K562 (cell line): ENCODE measurements around the gene TNIK. TPM values are rescaled to one million over a fixed set of nuclear protein-coding genes. Genes with fewer than 3 reads are reported as not detected.
A peak's percentile ranks its signal among the peaks of the same experiment; 100 is the strongest.

Experiments used
- CBFB ChIP-seq: sonication (generic); formaldehyde crosslinking; IDR thresholded peaks from 2 replicates; pipeline ENCODE4 v1.4.0; 2020; ENCODE audit warnings: mild to moderate bottlenecking, missing genetic modification reagents
- CHD1 ChIP-seq: fragments of 200-600 bp; sonication (generic); IDR thresholded peaks from one replicate; pipeline ENCODE4 v1.6.1; 2012; ENCODE audit warnings: mild to moderate bottlenecking, moderate library complexity, low read length, inconsistent platforms
- ETV6 ChIP-seq, 3 experiments: fragments of 150-350 bp in 1 of 3; sonication (generic) in 1 of 3; formaldehyde crosslinking in 1 of 3; IDR thresholded peaks; 2 replicates each; pipeline versions ENCODE4 v1.6.1 to v1.8.0; 2014 to 2022; ENCODE audit warnings: borderline replicate concordance in 2 of 3, low read depth in 2 of 3, antibody characterized with exemption in 1 of 3, low read length in 1 of 3, mild to moderate bottlenecking in 1 of 3, missing genetic modification reagents in 1 of 3
- GTF2A2 ChIP-seq: IDR thresholded peaks from 2 replicates; pipeline ENCODE4 v1.6.1; 2016; ENCODE audit warnings: mild to moderate bottlenecking, missing genetic modification characterization, missing compliant biosample characterization
- HCFC1 ChIP-seq: IDR thresholded peaks from 2 replicates; pipeline ENCODE4 v1.6.1; 2012; ENCODE audit warnings: low read depth, low read length, improper control_type of control experiment
- HLTF ChIP-seq: fragments of 450-650 bp; IDR thresholded peaks from 2 replicates; pipeline ENCODE4 v1.6.1; 2016
- HNRNPL ChIP-seq: fragments of 200-400 bp; formaldehyde crosslinking; IDR thresholded peaks from 2 replicates; pipeline ENCODE4 v1.6.1; 2017; ENCODE audit warnings: low read depth, mild to moderate bottlenecking, low read length
- IFI16 ChIP-seq: fragments of 250-450 bp; sonication (Bioruptor Pico); IDR thresholded peaks from 2 replicates; pipeline ENCODE4 v2.1.2; 2022; ENCODE audit warnings: mild to moderate bottlenecking, inconsistent platforms
- MAFF ChIP-seq: IDR thresholded peaks from 2 replicates; pipeline ENCODE4 v1.6.1; 2012; ENCODE audit warnings: low read length, improper control_type of control experiment
- MYC ChIP-seq, 2 experiments: fragments of 250-450 bp in 1 of 2; sonication (Bioruptor Pico) in 1 of 2; IDR thresholded peaks; 2 replicates each; pipeline versions ENCODE4 v1.5.1 to v1.6.1; 2012 to 2021; ENCODE audit warnings: low read depth in 2 of 2, borderline replicate concordance in 1 of 2, improper control_type of control experiment in 1 of 2, low read length in 1 of 2, mild to moderate bottlenecking in 1 of 2, moderate library complexity in 1 of 2
- NCOR1 ChIP-seq: fragments of 450-650 bp; IDR thresholded peaks from 2 replicates; pipeline ENCODE4 v1.6.1; 2016; ENCODE audit warnings: mild to moderate bottlenecking, moderate library complexity
- PHB ChIP-seq: fragments of 250-450 bp; sonication (Bioruptor Pico); IDR thresholded peaks from 2 replicates; pipeline ENCODE4 v1.5.0; 2021
- PURB ChIP-seq: sonication (generic); formaldehyde crosslinking; IDR thresholded peaks from 2 replicates; pipeline ENCODE4 v1.9.0; 2021; ENCODE audit warnings: low read depth, mild to moderate bottlenecking, missing genetic modification reagents
- SIN3A ChIP-seq, 2 experiments: fragments of 150-350 bp in 1 of 2; IDR thresholded peaks; 2 replicates each; pipeline ENCODE4 v1.6.1; 2011 to 2016; ENCODE audit warnings: borderline replicate concordance in 2 of 2, low read depth in 2 of 2, low read length in 2 of 2, mild to moderate bottlenecking in 2 of 2, moderate library complexity in 2 of 2; ENCODE audit not compliant: control insufficient read depth in 1 of 2
- TAF9B ChIP-seq: fragments of 450-650 bp; IDR thresholded peaks from 2 replicates; pipeline ENCODE4 v1.6.1; 2018; ENCODE audit warnings: mild to moderate bottlenecking; ENCODE audit not compliant: partially characterized antibody
- ZNF436 ChIP-seq: fragments of 250-450, 450-650 bp; sonication (Bioruptor Pico); formaldehyde crosslinking; IDR thresholded peaks from 2 replicates; pipeline ENCODE4 v1.7.0; 2020; ENCODE audit warnings: mild to moderate bottlenecking
- ZNF696 ChIP-seq: fragments of 250-450 bp; sonication (Bioruptor Pico); conservative IDR thresholded peaks from 2 replicates; pipeline ENCODE4 v1.4.0; 2020; ENCODE audit warnings: mild to moderate bottlenecking, moderate library complexity
- ZNF778 ChIP-seq: fragments of 450-650 bp; formaldehyde crosslinking; IDR thresholded peaks from 2 replicates; pipeline ENCODE4 v1.4.0; 2020; ENCODE audit warnings: mild to moderate bottlenecking, moderate library complexity
- polyA plus RNA-seq, 8 experiments: library from polyadenylated mRNA; depleted of rRNA in 4 of 8; stranded (reverse) in 5 of 8; unstranded in 3 of 8; fragments of >200 nt; fragmentation: Nextera tagmentation in 2 of 8; fragmentation: Illumina TruSeq in 1 of 8; extraction: Ambion mirVana in 2 of 8; extraction: Trizol in 1 of 8; gene quantifications; 2 replicates each; pipeline versions ENCODE4 v1.2.1 to v1.2.3, GENCODE V29; 2011 to 2014; ENCODE audit warnings: inconsistent platforms in 1 of 8, missing spikeins in 1 of 8
- total RNA-seq, 7 experiments: library from RNA; depleted of rRNA in 6 of 7; stranded (reverse); fragments of >200 nt in 6 of 7; fragmentation: Illumina TruSeq in 2 of 7; extraction: Trizol in 2 of 7; gene quantifications; 2 replicates each; pipeline versions ENCODE4 v1.2.1 to v1.2.3, GENCODE V29; 2011 to 2021; ENCODE audit warnings: low replicate concordance in 1 of 7
- TF ChIP-seq, protein P1 (sequence below): fragments of 250-450 bp; sonication (Bioruptor Pico); IDR thresholded peaks from 2 replicates; pipeline ENCODE4 v1.5.0; 2021; ENCODE audit warnings: mild to moderate bottlenecking, borderline replicate concordance
- TF ChIP-seq, protein P2 (sequence below): sonication (generic); formaldehyde crosslinking; IDR thresholded peaks from 2 replicates; pipeline ENCODE4 v1.8.1; 2023; ENCODE audit warnings: mild to moderate bottlenecking, missing genetic modification reagents
- TF ChIP-seq, protein P3 (sequence below): sonication (generic); formaldehyde crosslinking; IDR thresholded peaks from 2 replicates; pipeline ENCODE4 v1.8.1; 2023; ENCODE audit warnings: mild to moderate bottlenecking, missing genetic modification reagents

TNIK gene
- total and polyA plus RNA-seq, 9 of the 15 experiments (the other 6 are each of a cell fraction or from before 2014, with no cell fraction given): 6.6 to 39.0 (median 24.7) TPM

DNA sequence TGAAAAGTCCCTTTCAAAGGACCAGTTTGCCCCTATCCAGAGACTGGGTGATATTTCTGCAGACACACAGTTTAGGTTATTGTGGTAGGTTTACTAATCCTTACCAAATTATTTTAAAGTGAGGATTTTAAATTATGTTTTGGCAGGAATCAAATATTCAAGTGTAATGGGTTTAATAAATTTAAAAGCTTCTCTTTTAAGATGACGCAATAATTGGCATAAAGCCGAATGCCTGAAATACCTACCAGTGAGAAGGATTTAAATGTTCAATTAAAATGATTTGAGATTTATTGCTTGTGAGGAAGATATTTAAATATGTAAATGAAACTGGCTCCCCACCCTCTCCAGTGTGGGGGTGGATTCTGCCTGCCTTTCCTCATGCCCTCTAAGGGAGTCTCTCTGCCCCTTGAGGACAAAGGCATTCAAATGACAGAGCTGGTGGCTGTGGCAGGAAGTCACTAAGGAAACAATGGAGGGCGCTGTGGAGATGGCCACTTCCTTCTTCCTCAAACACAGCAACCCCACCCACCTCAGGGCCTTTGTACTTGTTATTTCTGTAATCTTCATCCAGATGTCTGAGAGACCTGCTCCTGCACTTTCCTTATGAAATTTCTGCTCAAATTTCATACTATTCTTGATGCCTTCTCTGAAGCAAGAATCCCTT is 131.7 kb downstream of the TNIK start (continued):
- TF ChIP-seq, protein P1, sequence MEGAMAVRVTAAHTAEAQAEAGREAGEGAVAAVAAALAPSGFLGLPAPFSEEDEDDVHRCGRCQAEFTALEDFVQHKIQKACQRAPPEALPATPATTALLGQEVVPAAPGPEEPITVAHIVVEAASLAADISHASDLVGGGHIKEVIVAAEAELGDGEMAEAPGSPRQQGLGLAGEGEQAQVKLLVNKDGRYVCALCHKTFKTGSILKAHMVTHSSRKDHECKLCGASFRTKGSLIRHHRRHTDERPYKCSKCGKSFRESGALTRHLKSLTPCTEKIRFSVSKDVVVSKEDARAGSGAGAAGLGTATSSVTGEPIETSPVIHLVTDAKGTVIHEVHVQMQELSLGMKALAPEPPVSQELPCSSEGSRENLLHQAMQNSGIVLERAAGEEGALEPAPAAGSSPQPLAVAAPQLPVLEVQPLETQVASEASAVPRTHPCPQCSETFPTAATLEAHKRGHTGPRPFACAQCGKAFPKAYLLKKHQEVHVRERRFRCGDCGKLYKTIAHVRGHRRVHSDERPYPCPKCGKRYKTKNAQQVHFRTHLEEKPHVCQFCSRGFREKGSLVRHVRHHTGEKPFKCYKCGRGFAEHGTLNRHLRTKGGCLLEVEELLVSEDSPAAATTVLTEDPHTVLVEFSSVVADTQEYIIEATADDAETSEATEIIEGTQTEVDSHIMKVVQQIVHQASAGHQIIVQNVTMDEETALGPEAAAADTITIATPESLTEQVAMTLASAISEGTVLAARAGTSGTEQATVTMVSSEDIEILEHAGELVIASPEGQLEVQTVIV (CRISPR knock-in tag): no peak
- TF ChIP-seq PURB (CRISPR knock-in tag): no peak
- TF ChIP-seq MYC (IDR thresholded peaks at IDR 0.05; ENCODE audit: low read depth, low read length): no peak
- no peak for TF ChIP-seq MYC (CRISPR knock-in tag; IDR thresholded peaks at IDR 0.05; ENCODE audit: borderline replicate concordance, low read depth)
- no peak for TF ChIP-seq CHD1
- TF ChIP-seq, protein P2, sequence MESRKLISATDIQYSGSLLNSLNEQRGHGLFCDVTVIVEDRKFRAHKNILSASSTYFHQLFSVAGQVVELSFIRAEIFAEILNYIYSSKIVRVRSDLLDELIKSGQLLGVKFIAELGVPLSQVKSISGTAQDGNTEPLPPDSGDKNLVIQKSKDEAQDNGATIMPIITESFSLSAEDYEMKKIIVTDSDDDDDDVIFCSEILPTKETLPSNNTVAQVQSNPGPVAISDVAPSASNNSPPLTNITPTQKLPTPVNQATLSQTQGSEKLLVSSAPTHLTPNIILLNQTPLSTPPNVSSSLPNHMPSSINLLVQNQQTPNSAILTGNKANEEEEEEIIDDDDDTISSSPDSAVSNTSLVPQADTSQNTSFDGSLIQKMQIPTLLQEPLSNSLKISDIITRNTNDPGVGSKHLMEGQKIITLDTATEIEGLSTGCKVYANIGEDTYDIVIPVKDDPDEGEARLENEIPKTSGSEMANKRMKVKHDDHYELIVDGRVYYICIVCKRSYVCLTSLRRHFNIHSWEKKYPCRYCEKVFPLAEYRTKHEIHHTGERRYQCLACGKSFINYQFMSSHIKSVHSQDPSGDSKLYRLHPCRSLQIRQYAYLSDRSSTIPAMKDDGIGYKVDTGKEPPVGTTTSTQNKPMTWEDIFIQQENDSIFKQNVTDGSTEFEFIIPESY (CRISPR knock-in tag): no peak
- TF ChIP-seq TAF9B: no peak
- no peak for TF ChIP-seq HNRNPL
- no peak for TF ChIP-seq ZNF778 (CRISPR knock-in tag)
- 0 out of 2 replicates have a peak, but pooled peaks have one; percentile 9 for TF ChIP-seq NCOR1
- no peak for TF ChIP-seq SIN3A (IDR thresholded peaks at IDR 0.05; ENCODE audit: borderline replicate concordance in 2 of 2, control insufficient read depth in 1 of 2, low read depth in 2 of 2, low read length in 2 of 2)
- no peak for TF ChIP-seq IFI16 (CRISPR knock-in tag)
- TF ChIP-seq ZNF696 (CRISPR knock-in tag): no peak
- no peak for TF ChIP-seq CBFB
- peak; percentile 99 for TF ChIP-seq ETV6 (IDR thresholded peaks at IDR 0.05; ENCODE audit: borderline replicate concordance in 1 of 2, low read depth in 2 of 2, low read length in 1 of 2)
- no peak for TF ChIP-seq ETV6 (CRISPR knock-in tag; IDR thresholded peaks at IDR 0.05; ENCODE audit: borderline replicate concordance)
- TF ChIP-seq ZNF436: no peak
- TF ChIP-seq HLTF: no peak
- TF ChIP-seq MAFF: no peak
- no peak for TF ChIP-seq GTF2A2
- TF ChIP-seq, protein P3, sequence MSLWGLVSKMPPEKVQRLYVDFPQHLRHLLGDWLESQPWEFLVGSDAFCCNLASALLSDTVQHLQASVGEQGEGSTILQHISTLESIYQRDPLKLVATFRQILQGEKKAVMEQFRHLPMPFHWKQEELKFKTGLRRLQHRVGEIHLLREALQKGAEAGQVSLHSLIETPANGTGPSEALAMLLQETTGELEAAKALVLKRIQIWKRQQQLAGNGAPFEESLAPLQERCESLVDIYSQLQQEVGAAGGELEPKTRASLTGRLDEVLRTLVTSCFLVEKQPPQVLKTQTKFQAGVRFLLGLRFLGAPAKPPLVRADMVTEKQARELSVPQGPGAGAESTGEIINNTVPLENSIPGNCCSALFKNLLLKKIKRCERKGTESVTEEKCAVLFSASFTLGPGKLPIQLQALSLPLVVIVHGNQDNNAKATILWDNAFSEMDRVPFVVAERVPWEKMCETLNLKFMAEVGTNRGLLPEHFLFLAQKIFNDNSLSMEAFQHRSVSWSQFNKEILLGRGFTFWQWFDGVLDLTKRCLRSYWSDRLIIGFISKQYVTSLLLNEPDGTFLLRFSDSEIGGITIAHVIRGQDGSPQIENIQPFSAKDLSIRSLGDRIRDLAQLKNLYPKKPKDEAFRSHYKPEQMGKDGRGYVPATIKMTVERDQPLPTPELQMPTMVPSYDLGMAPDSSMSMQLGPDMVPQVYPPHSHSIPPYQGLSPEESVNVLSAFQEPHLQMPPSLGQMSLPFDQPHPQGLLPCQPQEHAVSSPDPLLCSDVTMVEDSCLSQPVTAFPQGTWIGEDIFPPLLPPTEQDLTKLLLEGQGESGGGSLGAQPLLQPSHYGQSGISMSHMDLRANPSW (CRISPR knock-in tag): no peak
- no peak for TF ChIP-seq HCFC1
- no peak for TF ChIP-seq PHB (CRISPR knock-in tag)
